OCI-LY1 (cell line): ENCODE data around the gene CRYBB3.

ENCODE experiments used
- H2AFZ ChIP-seq: fragments of 200-600 bp; sonication (generic), shearing (Covaris generic); 2 replicates; pipeline ENCODE4 v1.6.0; 2014; ENCODE audit warnings: antibody characterized with exemption, mild to moderate bottlenecking, low read length
- H3F3A ChIP-seq: fragments of 200-600 bp; sonication (generic), shearing (Covaris generic); 2 replicates; pipeline ENCODE4 v1.6.0; 2014; ENCODE audit warnings: mild to moderate bottlenecking, antibody characterized with exemption, low read length, moderate library complexity; ENCODE audit not compliant: insufficient read depth
- H3K27ac ChIP-seq: fragments of 200-600 bp; sonication (generic); 2 replicates; pipeline ENCODE4 v1.5.1; 2014; ENCODE audit warnings: low read length, mixed run types, mild to moderate bottlenecking, low read depth; ENCODE audit not compliant: poor library complexity, severe bottlenecking
- H3K27me3 ChIP-seq: fragments of 200-600 bp; sonication (generic); 2 replicates; pipeline ENCODE4 v1.6.0; 2014; ENCODE audit warnings: antibody characterized with exemption, mild to moderate bottlenecking, low read length, moderate library complexity; ENCODE audit not compliant: insufficient read depth
- H3K36me3 ChIP-seq: fragments of 200-600 bp; sonication (generic); 2 replicates; pipeline ENCODE4 v1.6.1; 2014; ENCODE audit warnings: mild to moderate bottlenecking, antibody characterized with exemption, low read length, moderate library complexity, mixed read lengths; ENCODE audit not compliant: insufficient read depth
- H3K4me1 ChIP-seq: fragments of 200-600 bp; sonication (generic); 2 replicates; pipeline ENCODE4 v1.5.1; 2014; ENCODE audit warnings: mild to moderate bottlenecking, low read length, moderate library complexity; ENCODE audit not compliant: insufficient read depth, severe bottlenecking
- H3K4me2 ChIP-seq: fragments of 200-600 bp; sonication (generic), shearing (Covaris generic); 2 replicates; pipeline ENCODE4 v1.6.1; 2014; ENCODE audit warnings: low read length
- H3K4me3 ChIP-seq: fragments of 200-600 bp; sonication (generic); 2 replicates; pipeline ENCODE4 v1.5.1; 2014; ENCODE audit warnings: low read length, low read depth, mild to moderate bottlenecking, mixed read lengths; ENCODE audit not compliant: poor library complexity, severe bottlenecking
- H3K79me2 ChIP-seq: fragments of 200-600 bp; shearing (Covaris generic); 2 replicates; pipeline ENCODE4 v1.6.1; 2016; ENCODE audit warnings: mixed run types, low read length, mixed read lengths; ENCODE audit not compliant: insufficient read depth
- H3K9ac ChIP-seq: fragments of 200-600 bp; sonication (generic), shearing (Covaris generic); 2 replicates; pipeline ENCODE4 v1.6.1; 2014; ENCODE audit warnings: mild to moderate bottlenecking, low read length, mixed read lengths
- H3K9me2 ChIP-seq: fragments of 200-600 bp; sonication (generic), shearing (Covaris generic); 2 replicates; pipeline ENCODE4 v1.6.1; 2014; ENCODE audit warnings: low read depth, mild to moderate bottlenecking, low read length, mixed read lengths
- H3K9me3 ChIP-seq: fragments of 200-600 bp; shearing (Covaris generic); 2 replicates; pipeline ENCODE4 v1.6.1; 2014; ENCODE audit warnings: low read length, mixed read lengths
- H4K20me1 ChIP-seq: fragments of 200-600 bp; sonication (generic), shearing (Covaris generic); 2 replicates; pipeline ENCODE4 v1.6.0; 2016; ENCODE audit warnings: mild to moderate bottlenecking, low read length; ENCODE audit not compliant: insufficient read depth
- CTCF ChIP-seq: fragments of 200-600 bp; sonication (generic), shearing (Covaris generic); IDR thresholded peaks from 2 replicates; pipeline ENCODE4 v1.5.1; 2017; ENCODE audit warnings: mild to moderate bottlenecking, antibody characterized with exemption, low read length, moderate library complexity, mixed read lengths
- EZH2 ChIP-seq: fragments of 200-600 bp; sonication (generic), shearing (Covaris generic); IDR thresholded peaks from 2 replicates; pipeline ENCODE4 v1.8.0; 2017; ENCODE audit warnings: borderline replicate concordance, mixed run types, mild to moderate bottlenecking, antibody characterized with exemption, low read length, moderate library complexity, mixed read lengths

CRYBB3 gene

GRCh38 chr22:25196326-25196725, 3.3 kb upstream of the CRYBB3 start:
- Histone ChIP-seq H4K20me1 (no peaks in the 10 kb centered on the region), H3K4me3 (no peak overlapping the region), H3K79me2 (no peaks in the 10 kb centered on the region), H2AFZ (no peak overlapping the region), H3K9me3 (no peaks in the 10 kb centered on the region), H3K9ac (no peak overlapping the region), H3K9me2 (no peaks in the 10 kb centered on the region), H3K36me3 (no peaks in the 10 kb centered on the region), H3K4me1 (no peaks in the 10 kb centered on the region), H3K4me2 (no peak overlapping the region), H3F3A (no peaks in the 10 kb centered on the region), H3K27ac (no peak overlapping the region), H3K27me3 (no peaks in the 10 kb centered on the region)
- no peak for TF ChIP-seq EZH2
- TF ChIP-seq CTCF = no peak

GRCh38 chr22:25197340-25197739, 2.3 kb upstream of the CRYBB3 start:
- Histone ChIP-seq H3K79me2 (no peaks in the 10 kb centered on the region), H4K20me1 (no peaks in the 10 kb centered on the region), H3F3A (no peaks in the 10 kb centered on the region), H3K9ac (no peak overlapping the region), H3K36me3 (no peaks in the 10 kb centered on the region), H3K4me1 (no peaks in the 10 kb centered on the region), H3K9me3 (no peaks in the 10 kb centered on the region), H3K4me2 (no peak overlapping the region), H3K4me3 (no peak overlapping the region), H2AFZ (no peak overlapping the region), H3K27me3 (no peaks in the 10 kb centered on the region), H3K27ac (no peak overlapping the region), H3K9me2 (no peaks in the 10 kb centered on the region)
- TF ChIP-seq EZH2 = no peak
- TF ChIP-seq CTCF = no peak

DNA sequence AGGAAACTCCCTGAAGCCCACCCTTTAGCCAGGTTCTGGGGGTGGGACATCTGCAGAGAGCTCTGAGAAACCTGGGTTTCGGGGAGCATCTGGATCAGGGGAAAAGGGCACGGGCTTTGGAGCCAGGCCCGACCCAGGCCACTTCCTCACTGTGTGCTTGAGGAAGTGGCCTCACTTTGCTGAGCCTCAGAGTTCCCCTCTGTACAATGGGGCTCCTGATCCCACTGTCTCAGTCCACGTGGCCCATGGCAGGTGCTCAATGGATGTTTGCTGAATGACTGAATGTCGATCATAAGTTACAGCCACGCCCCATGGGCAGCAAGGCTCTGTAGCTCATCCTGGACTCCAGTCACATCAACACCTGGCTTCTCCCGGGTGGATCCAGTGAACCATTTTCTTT, 1.3 kb downstream of the CRYBB3 start:
- H3K4me1 ChIP-seq = no peaks in the 10 kb centered on the region
- no peak overlapping the region for H2AFZ ChIP-seq
- H4K20me1 ChIP-seq = no peaks in the 10 kb centered on the region
- no peak overlapping the region for H3K4me2 ChIP-seq
- H3K79me2 ChIP-seq = no peaks in the 10 kb centered on the region
- H3K36me3 ChIP-seq = no peaks in the 10 kb centered on the region
- no peak overlapping the region for H3K9ac ChIP-seq
- H3K27me3 ChIP-seq = no peaks in the 10 kb centered on the region
- no peaks in the 10 kb centered on the region for H3F3A ChIP-seq
- no peak for TF ChIP-seq CTCF
- no peak for TF ChIP-seq EZH2
- no peak overlapping the region for H3K27ac ChIP-seq
- no peak overlapping the region for H3K4me3 ChIP-seq
- no peaks in the 10 kb centered on the region for H3K9me2 ChIP-seq
- H3K9me3 ChIP-seq = no peaks in the 10 kb centered on the region
